HEK293T (cell line): Measurements from ENCODE around the gene GRIK1.

Experiments used
- CTCF ChIA-PET: fragments of 350-600 bp; formaldehyde crosslinking; extraction: SDS; loops from one replicate; lab custom pipeline; 2021; ENCODE audit warnings: antibody characterized with exemption, inconsistent platforms; lab: Yijun Ruan, JAX
- POLR2A ChIA-PET: fragments of 350-600 bp; formaldehyde crosslinking; extraction: SDS; loops from one replicate; lab custom pipeline; 2020; ENCODE audit warnings: antibody characterized with exemption, inconsistent platforms; lab: Yijun Ruan, JAX
- DNase-seq: peaks from one replicate; pipeline ENCODE4 v3.0.0; 2012; ENCODE audit warnings: mixed read lengths; ENCODE audit errors: extremely low spot score
- ARNT ChIP-seq: fragments of 450-650 bp; IDR thresholded peaks from 2 replicates; pipeline ENCODE4 v1.6.1; 2017; ENCODE audit warnings: mild to moderate bottlenecking
- BHLHE40 ChIP-seq: fragments of 450-650 bp; IDR thresholded peaks from 2 replicates; pipeline ENCODE4 v1.6.1; 2016; ENCODE audit warnings: mild to moderate bottlenecking, moderate library complexity, borderline replicate concordance
- CTBP1 ChIP-seq: fragments of 450-650 bp; IDR thresholded peaks from 2 replicates; pipeline ENCODE4 v1.6.1; 2016; ENCODE audit warnings: borderline replicate concordance
- ELF4 ChIP-seq: fragments of 450-650 bp; IDR thresholded peaks from 2 replicates; pipeline ENCODE4 v1.6.1; 2017; ENCODE audit warnings: antibody characterized with exemption
- FOXA1 ChIP-seq: fragments of 450-650 bp; IDR thresholded peaks from 2 replicates; pipeline ENCODE4 v1.6.1; 2016; ENCODE audit warnings: mild to moderate bottlenecking
- FOXK2 ChIP-seq: fragments of 450-650 bp; IDR thresholded peaks from 2 replicates; pipeline ENCODE4 v1.6.1; 2016; ENCODE audit warnings: mild to moderate bottlenecking
- FOXM1 ChIP-seq: fragments of 450-650 bp; IDR thresholded peaks from 2 replicates; pipeline ENCODE4 v1.6.1; 2017; ENCODE audit warnings: mild to moderate bottlenecking, borderline replicate concordance
- HDGF ChIP-seq: fragments of 450-650 bp; IDR thresholded peaks from 2 replicates; pipeline ENCODE4 v1.6.1; 2017; ENCODE audit warnings: antibody characterized with exemption, borderline replicate concordance
- L3MBTL2 ChIP-seq: fragments of 450-650 bp; conservative IDR thresholded peaks from 2 replicates; pipeline ENCODE4 v1.6.1; 2016; ENCODE audit warnings: mild to moderate bottlenecking
- LEF1 ChIP-seq: fragments of 450-650 bp; IDR thresholded peaks from 2 replicates; pipeline ENCODE4 v1.6.1; 2017; ENCODE audit warnings: mild to moderate bottlenecking, borderline replicate concordance
- NFRKB ChIP-seq: fragments of 450-650 bp; IDR thresholded peaks from 2 replicates; pipeline ENCODE4 v1.6.1; 2016; ENCODE audit warnings: mild to moderate bottlenecking, moderate library complexity
- PKNOX1 ChIP-seq: fragments of 450-650 bp; IDR thresholded peaks from 2 replicates; pipeline ENCODE4 v1.6.1; 2016
- SP1 ChIP-seq: fragments of 450-650 bp; IDR thresholded peaks from 2 replicates; pipeline ENCODE4 v1.6.1; 2017
- SUZ12 ChIP-seq: fragments of 450-650 bp; IDR thresholded peaks from 2 replicates; pipeline ENCODE4 v1.6.1; 2016; ENCODE audit warnings: mild to moderate bottlenecking
- TARDBP ChIP-seq: fragments of 450-650 bp; IDR thresholded peaks from 2 replicates; pipeline ENCODE4 v1.6.1; 2016
- ZNF384 ChIP-seq: fragments of 450-650 bp; IDR thresholded peaks from 2 replicates; pipeline ENCODE4 v1.6.1; 2016

GRIK1 gene

GRCh38 chr21:29942034-29942433, 2.2 kb upstream of the GRIK1 start:
- ChIA-PET POLR2A (no interaction called here), CTCF (no interaction called here)
- TF ChIP-seq FOXA1 = no peak
- no peak for DNase-seq

- CTCF ChIA-PET = no interaction called here
- no peak for TF ChIP-seq ELF4
- no peak for TF ChIP-seq ARNT
- no peak for TF ChIP-seq FOXK2
- TF ChIP-seq L3MBTL2 = no peak
- no peak for TF ChIP-seq FOXM1
- TF ChIP-seq CTBP1 = no peak
- TF ChIP-seq ZNF384 = no peak
Observed at GRCh38 chr21:29940991-29941390, 1.2 kb upstream of the GRIK1 start.

GRCh38 chr21:29940361-29940760, 565 bp upstream of the GRIK1 start:
- ChIA-PET CTCF (no interaction called here), POLR2A (no interaction called here)
- DNase-seq = no peak
- TF ChIP-seq LEF1 (no peak), FOXM1 (no peak), L3MBTL2 (no peak), BHLHE40 (no peak), ARNT (no peak), ZNF384 (no peak), FOXK2 (no peak), CTBP1 (no peak), NFRKB (no peak), FOXA1 (no peak), HDGF (no peak), SP1 (no peak), ELF4 (no peak), SUZ12 (no peak), TARDBP (no peak), PKNOX1 (no peak)

More at GRCh38 chr21:29940991-29941390, 1.2 kb upstream of the GRIK1 start:
- DNase-seq = no peak
- POLR2A ChIA-PET = no interaction called here

GRCh38 chr21:29939104-29939923, 482 bp downstream of the GRIK1 start:
- ChIA-PET CTCF (no interaction called here), POLR2A (no interaction called here)
- DNase-seq = peak; percentile 14
- TF ChIP-seq TARDBP (no peak), FOXK2 (no peak), SUZ12 (no peak), LEF1 (no peak), SP1 (no peak), NFRKB (no peak), ARNT (no peak), ZNF384 (no peak), ELF4 (no peak), FOXA1 (no peak), HDGF (no peak), L3MBTL2 (no peak), PKNOX1 (no peak)

GRCh38 chr21:29938776-29939103, 1.1 kb downstream of the GRIK1 start:
- DNase-seq = no peak
- CTCF ChIA-PET = interaction anchor here (0.6 kb wide), 1 partner anchor 188 kb away, joined by 3 read pairs; no protein-coding TSS in a partner anchor
- POLR2A ChIA-PET = no interaction called here
- TF ChIP-seq L3MBTL2 (no peak), PKNOX1 (no peak), NFRKB (no peak), ARNT (no peak)

GRCh38 chr21:29933088-29933487, 6.7 kb downstream of the GRIK1 start:
- TF ChIP-seq L3MBTL2 (no peak), HDGF (no peak), FOXA1 (no peak), NFRKB (no peak), TARDBP (no peak), SUZ12 (no peak), PKNOX1 (no peak), LEF1 (no peak), CTBP1 (no peak)
- POLR2A ChIA-PET = no interaction called here
- CTCF ChIA-PET = no interaction called here
- no peak for DNase-seq

- CTCF ChIA-PET = no interaction called here
- no peak for DNase-seq
- POLR2A ChIA-PET = no interaction called here
- TF ChIP-seq PKNOX1 (no peak), FOXM1 (no peak), ZNF384 (no peak), SUZ12 (no peak), NFRKB (no peak), L3MBTL2 (no peak), BHLHE40 (no peak), TARDBP (no peak), ARNT (no peak), HDGF (no peak), ELF4 (no peak), FOXK2 (no peak), SP1 (no peak), FOXA1 (no peak), LEF1 (no peak)
Observed at GRCh38 chr21:29928537-29928936, 11.3 kb downstream of the GRIK1 start.
